ENCODE results near the gene TAF11L5. TPM values are rescaled to one million over a fixed set of nuclear protein-coding genes. Genes with fewer than 3 reads are reported as not detected.
"Not testable (repeated sequence)": the region's sequence is repeated elsewhere in the genome, so short reads cannot be mapped to it uniquely, and the experiment has no call there.

Gene TAF11L5
- total and polyA plus RNA-seq, 2 of the 8 experiments (the other 6 are each of a cell fraction or from before 2014, with no cell fraction given): not detected

DNA sequence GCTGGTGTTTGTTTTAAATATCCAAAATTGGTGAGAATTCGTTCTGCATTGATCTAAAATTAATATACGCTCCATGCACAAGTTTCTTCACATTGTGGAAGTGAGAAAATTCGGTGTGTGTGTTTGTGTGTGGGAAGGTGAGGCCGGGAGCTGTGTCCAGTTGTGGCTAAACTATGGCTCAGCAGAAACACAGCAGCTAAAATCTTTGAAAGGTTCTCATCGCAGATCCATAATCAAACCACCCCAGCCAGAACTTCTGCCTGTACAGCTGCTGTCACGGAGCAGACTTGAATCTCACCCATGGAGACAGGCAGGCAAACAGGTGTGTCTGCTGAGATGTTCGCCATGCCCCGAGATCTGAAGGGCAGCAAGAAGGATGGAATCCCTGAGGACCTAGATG, 27.1 kb upstream of the TAF11L5 start, which contains the start of gene TAF11L2:
Gene TAF11L2 (plus strand): TSS at position 301 of the 400 bp plus-strand sequence.
- H2BK5ac ChIP-seq (ENCODE audit: low read depth, low read length); H2AFZ ChIP-seq (ENCODE audit: low read length); H3K4me2 ChIP-seq (ENCODE audit: insufficient read depth in 1 of 2, low read depth in 2 of 2, low read length in 2 of 2); H3K9ac ChIP-seq (replicated peaks in 1 of 4; ENCODE audit: extremely low read depth in 1 of 4, low read depth in 3 of 4, low read length in 3 of 4); H3K23me2 ChIP-seq (ENCODE audit: low read depth, low read length); H3K56ac ChIP-seq (replicated peaks; ENCODE audit: insufficient read length, low read depth, low read length); H3K4ac ChIP-seq (replicated peaks; ENCODE audit: insufficient read length, low read depth, low read length); H4K5ac ChIP-seq (ENCODE audit: insufficient read length, low read depth, low read length); H3K79me2 ChIP-seq (ENCODE audit: control insufficient read depth in 1 of 2, insufficient read depth in 2 of 2, low read length in 2 of 2); H3K79me1 ChIP-seq (ENCODE audit: low read depth, low read length); FAIRE-seq; H3K18ac ChIP-seq (ENCODE audit: extremely low read depth, low read length); H3K27ac ChIP-seq (ENCODE audit: low read depth, low read length); H3K27me3 ChIP-seq (replicated peaks in 1 of 4; ENCODE audit: control insufficient read depth in 3 of 4, extremely low read depth in 1 of 4, insufficient read depth in 3 of 4, low read length in 3 of 4); POLR2A ChIA-PET (ENCODE audit: partially characterized antibody); H2BK120ac ChIP-seq (replicated peaks; ENCODE audit: low read depth, low read length); H2BK12ac ChIP-seq (ENCODE audit: low read depth, low read length); H3K23ac ChIP-seq (ENCODE audit: insufficient read length); H3K36me3 ChIP-seq (ENCODE audit: control insufficient read depth in 2 of 4, insufficient read depth in 4 of 4, low read length in 3 of 4); H2BK15ac ChIP-seq (ENCODE audit: low read length); H3K14ac ChIP-seq (ENCODE audit: insufficient read length); H4K8ac ChIP-seq (ENCODE audit: extremely low read depth, insufficient read depth, low read length); H3K4me3 ChIP-seq (ENCODE audit: extremely low read depth in 1 of 4, insufficient read depth in 2 of 4, low read depth in 3 of 4, low read length in 4 of 4); H3K9me3 ChIP-seq (ENCODE audit: insufficient read depth in 2 of 2, low read depth in 1 of 2, low read length in 1 of 2); H2BK20ac ChIP-seq (ENCODE audit: low read length); H4K91ac ChIP-seq (replicated peaks; ENCODE audit: insufficient read length, low read length); H2AK5ac ChIP-seq (ENCODE audit: low read depth, low read length); CTCF ChIA-PET (ENCODE audit: partially characterized antibody); DNase-seq (ENCODE audit: low read depth in 1 of 2, low spot score in 2 of 2); H3K4me1 ChIP-seq (replicated peaks in 1 of 4; ENCODE audit: control insufficient read depth in 3 of 4, insufficient read depth in 4 of 4, low read length in 3 of 4); H4K20me1 ChIP-seq (replicated peaks in 1 of 2; ENCODE audit: control insufficient read depth in 1 of 2, insufficient read depth in 2 of 2, low read length in 2 of 2): not testable (repeated sequence)
- WGBS, 2 experiments (ENCODE audit: extremely low coverage in 1 of 2, insufficient coverage in 1 of 2, insufficient read length in 1 of 2, insufficient replicate concordance in 2 of 2, low coverage in 1 of 2, low lambda C conversion rate in 2 of 2, missing lambda C conversion rate in 1 of 2): 92% methylated on average over 8 of the region's 8 CpGs; no CpG with 5 or more reads in 1 of the 2 experiments

All from H1 (cell line).